K562 (cell line): Measurements from ENCODE around the gene ADAMTS2.

Experiments used
- CEBPB ChIP-seq: fragments of 450-650 bp; IDR thresholded peaks from 2 replicates; pipeline ENCODE4 v1.6.1; 2016; ENCODE audit warnings: missing genetic modification characterization, missing compliant biosample characterization
- TCFL5 ChIP-seq: fragments of 250-450 bp; sonication (Bioruptor Pico); conservative IDR thresholded peaks from 2 replicates; pipeline ENCODE4 v1.6.1; 2021; ENCODE audit warnings: mild to moderate bottlenecking, moderate library complexity, matching md5 sums
- TEAD1 ChIP-seq, 2 experiments: fragments of 450-650 bp in 1 of 2; sonication (generic) in 1 of 2; formaldehyde crosslinking; IDR thresholded peaks; 2 replicates each; pipeline versions ENCODE4 v1.4.0 to v1.8.0; 2020 to 2022; ENCODE audit warnings: mild to moderate bottlenecking in 2 of 2, missing genetic modification reagents in 1 of 2
- TF ChIP-seq, protein P1 (sequence below): IDR thresholded peaks from 2 replicates; pipeline ENCODE4 v1.6.1; 2011; ENCODE audit not compliant: insufficient read length; ENCODE audit errors: extremely low read depth

- no peak for TF ChIP-seq TCFL5 (CRISPR knock-in tag)
- TF ChIP-seq, protein P1, sequence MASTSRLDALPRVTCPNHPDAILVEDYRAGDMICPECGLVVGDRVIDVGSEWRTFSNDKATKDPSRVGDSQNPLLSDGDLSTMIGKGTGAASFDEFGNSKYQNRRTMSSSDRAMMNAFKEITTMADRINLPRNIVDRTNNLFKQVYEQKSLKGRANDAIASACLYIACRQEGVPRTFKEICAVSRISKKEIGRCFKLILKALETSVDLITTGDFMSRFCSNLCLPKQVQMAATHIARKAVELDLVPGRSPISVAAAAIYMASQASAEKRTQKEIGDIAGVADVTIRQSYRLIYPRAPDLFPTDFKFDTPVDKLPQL, result no peak
- no peak for TF ChIP-seq TEAD1 (CRISPR knock-in tag; IDR thresholded peaks at IDR 0.05)
- TF ChIP-seq CEBPB (tag), result no peak
Observed at GRCh38 chr5:179380211-179381035, 35.2 kb upstream of the ADAMTS2 start.
